ENCODE measurements around the gene CDC73. TPM values are rescaled to one million over a fixed set of nuclear protein-coding genes. Genes with fewer than 3 reads are reported as not detected.

The CDC73 gene
- total and polyA plus RNA-seq, 10 of the 15 experiments (the other 5 are each of a cell fraction or from before 2014, with no cell fraction given): 10.6 to 43.4 (median 21.7) TPM

DNA sequence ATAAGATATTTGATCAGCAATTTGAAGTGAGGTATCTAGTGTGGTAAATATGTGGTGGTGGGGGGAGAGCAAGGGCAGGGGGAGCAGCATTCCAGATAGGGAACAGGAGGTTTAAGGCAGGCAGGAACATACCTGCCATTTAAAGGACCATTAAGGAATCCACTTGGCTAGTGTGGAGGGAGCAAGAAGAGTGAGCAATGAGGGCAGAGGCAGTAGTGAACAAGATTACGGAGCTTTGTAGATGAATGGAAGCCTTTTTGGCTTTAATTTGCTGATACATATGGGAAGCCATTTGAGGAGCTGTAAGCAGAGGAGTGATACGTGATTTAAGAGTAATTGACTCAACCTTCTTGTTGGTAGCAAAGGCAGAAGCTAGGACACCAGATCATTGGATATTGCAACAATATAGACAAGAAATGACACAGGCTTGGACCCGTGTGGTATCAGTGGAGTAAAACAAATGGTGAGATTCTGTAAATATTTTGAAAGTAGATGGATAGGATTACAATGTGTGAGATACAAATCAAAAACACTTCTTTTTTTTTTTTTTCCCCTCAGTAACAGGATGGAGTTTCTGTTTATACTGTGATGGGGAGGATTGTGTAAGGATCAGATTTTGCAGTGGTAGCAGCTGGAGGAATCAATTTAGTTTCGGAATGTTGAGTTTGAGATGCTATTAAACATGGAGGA, 138.4 kb downstream of the CDC73 start:
- BruUV-seq (replicated peaks): no TSS peak
- in situ Hi-C loops (cut with MboI) (no loop called here), intact Hi-C loops (cut with micrococcal nuclease; ENCODE audit: unreplicated experiment) (no loop called here)
- TF ChIP-seq SIN3A (IDR thresholded peaks at IDR 0.05; ENCODE audit: low read depth, low read length) (no peak), YBX1 (IDR thresholded peaks at IDR 0.05) (no peak), SP1 (IDR thresholded peaks at IDR 0.05; ENCODE audit: low read depth, low read length) (no peak), SMC3 (IDR thresholded peaks at IDR 0.05; ENCODE audit: borderline replicate concordance, low read length) (no peak), TCF7 (IDR thresholded peaks at IDR 0.05; ENCODE audit: borderline replicate concordance) (no peak), FOXM1 (IDR thresholded peaks at IDR 0.05; ENCODE audit: low read depth, low read length) (no peak), ATF7 (IDR thresholded peaks at IDR 0.05; ENCODE audit: low read depth) (no peak), BACH1 (IDR thresholded peaks at IDR 0.05; ENCODE audit: borderline replicate concordance) (no peak), TCF12 (IDR thresholded peaks at IDR 0.05; ENCODE audit: low read depth, low read length) (no peak), NFXL1 (IDR thresholded peaks at IDR 0.05; ENCODE audit: borderline replicate concordance) (no peak), TBL1XR1 (IDR thresholded peaks at IDR 0.05; ENCODE audit: low read depth, low read length) (no peak)
- TF ChIP-seq, protein P1, sequence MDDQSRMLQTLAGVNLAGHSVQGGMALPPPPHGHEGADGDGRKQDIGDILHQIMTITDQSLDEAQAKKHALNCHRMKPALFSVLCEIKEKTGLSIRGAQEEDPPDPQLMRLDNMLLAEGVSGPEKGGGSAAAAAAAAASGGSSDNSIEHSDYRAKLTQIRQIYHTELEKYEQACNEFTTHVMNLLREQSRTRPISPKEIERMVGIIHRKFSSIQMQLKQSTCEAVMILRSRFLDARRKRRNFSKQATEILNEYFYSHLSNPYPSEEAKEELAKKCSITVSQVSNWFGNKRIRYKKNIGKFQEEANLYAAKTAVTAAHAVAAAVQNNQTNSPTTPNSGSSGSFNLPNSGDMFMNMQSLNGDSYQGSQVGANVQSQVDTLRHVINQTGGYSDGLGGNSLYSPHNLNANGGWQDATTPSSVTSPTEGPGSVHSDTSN (IDR thresholded peaks at IDR 0.05; ENCODE audit: insufficient replicate concordance, low read depth, low read length): no peak
- TF ChIP-seq, protein P2, sequence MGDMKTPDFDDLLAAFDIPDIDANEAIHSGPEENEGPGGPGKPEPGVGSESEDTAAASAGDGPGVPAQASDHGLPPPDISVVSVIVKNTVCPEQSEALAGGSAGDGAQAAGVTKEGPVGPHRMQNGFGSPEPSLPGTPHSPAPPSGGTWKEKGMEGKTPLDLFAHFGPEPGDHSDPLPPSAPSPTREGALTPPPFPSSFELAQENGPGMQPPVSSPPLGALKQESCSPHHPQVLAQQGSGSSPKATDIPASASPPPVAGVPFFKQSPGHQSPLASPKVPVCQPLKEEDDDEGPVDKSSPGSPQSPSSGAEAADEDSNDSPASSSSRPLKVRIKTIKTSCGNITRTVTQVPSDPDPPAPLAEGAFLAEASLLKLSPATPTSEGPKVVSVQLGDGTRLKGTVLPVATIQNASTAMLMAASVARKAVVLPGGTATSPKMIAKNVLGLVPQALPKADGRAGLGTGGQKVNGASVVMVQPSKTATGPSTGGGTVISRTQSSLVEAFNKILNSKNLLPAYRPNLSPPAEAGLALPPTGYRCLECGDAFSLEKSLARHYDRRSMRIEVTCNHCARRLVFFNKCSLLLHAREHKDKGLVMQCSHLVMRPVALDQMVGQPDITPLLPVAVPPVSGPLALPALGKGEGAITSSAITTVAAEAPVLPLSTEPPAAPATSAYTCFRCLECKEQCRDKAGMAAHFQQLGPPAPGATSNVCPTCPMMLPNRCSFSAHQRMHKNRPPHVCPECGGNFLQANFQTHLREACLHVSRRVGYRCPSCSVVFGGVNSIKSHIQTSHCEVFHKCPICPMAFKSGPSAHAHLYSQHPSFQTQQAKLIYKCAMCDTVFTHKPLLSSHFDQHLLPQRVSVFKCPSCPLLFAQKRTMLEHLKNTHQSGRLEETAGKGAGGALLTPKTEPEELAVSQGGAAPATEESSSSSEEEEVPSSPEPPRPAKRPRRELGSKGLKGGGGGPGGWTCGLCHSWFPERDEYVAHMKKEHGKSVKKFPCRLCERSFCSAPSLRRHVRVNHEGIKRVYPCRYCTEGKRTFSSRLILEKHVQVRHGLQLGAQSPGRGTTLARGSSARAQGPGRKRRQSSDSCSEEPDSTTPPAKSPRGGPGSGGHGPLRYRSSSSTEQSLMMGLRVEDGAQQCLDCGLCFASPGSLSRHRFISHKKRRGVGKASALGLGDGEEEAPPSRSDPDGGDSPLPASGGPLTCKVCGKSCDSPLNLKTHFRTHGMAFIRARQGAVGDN (IDR thresholded peaks at IDR 0.05): no peak
- TF ChIP-seq, protein P3, sequence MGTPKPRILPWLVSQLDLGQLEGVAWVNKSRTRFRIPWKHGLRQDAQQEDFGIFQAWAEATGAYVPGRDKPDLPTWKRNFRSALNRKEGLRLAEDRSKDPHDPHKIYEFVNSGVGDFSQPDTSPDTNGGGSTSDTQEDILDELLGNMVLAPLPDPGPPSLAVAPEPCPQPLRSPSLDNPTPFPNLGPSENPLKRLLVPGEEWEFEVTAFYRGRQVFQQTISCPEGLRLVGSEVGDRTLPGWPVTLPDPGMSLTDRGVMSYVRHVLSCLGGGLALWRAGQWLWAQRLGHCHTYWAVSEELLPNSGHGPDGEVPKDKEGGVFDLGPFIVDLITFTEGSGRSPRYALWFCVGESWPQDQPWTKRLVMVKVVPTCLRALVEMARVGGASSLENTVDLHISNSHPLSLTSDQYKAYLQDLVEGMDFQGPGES (IDR thresholded peaks at IDR 0.05): no peak
- no peak overlapping the region for H3K27ac ChIP-seq (ENCODE audit: control insufficient read depth, insufficient read depth)
- no peak for DNase-seq (ENCODE audit: low read depth, low spot score)
- ChIA-PET POLR2A (no interaction called here), CTCF (interaction anchor here (0.9 kb wide), 1 partner anchor 783 kb away, joined by 3 read pairs; no protein-coding TSS in a partner anchor), SMC1A (ENCODE audit: uncharacterized antibody, unreplicated experiment) (interaction anchor here (0.6 kb wide), 1 partner anchor 697 kb away, joined by 6 read pairs; no protein-coding TSS in a partner anchor), RAD21 (ENCODE audit: unreplicated experiment) (no interaction called here)
- H3K4me3 ChIP-seq: no peak overlapping the region
- ATAC-seq: no peak
- H3K9me3 ChIP-seq (replicated peaks; ENCODE audit: control insufficient read depth, insufficient read depth, low read length): no peaks in the 10 kb centered on the region
- H3K4me2 ChIP-seq (ENCODE audit: control insufficient read depth, insufficient read depth): no peak overlapping the region
- H3K9ac ChIP-seq (ENCODE audit: control insufficient read depth, insufficient read depth, low read length): no peak overlapping the region
- no peaks in the 10 kb centered on the region for H4K20me1 ChIP-seq (ENCODE audit: control insufficient read depth, insufficient read depth)
- H2AFZ ChIP-seq (ENCODE audit: control insufficient read depth, low read depth, low read length): no peak overlapping the region
- WGBS (ENCODE audit: insufficient coverage, insufficient replicate concordance, low lambda C conversion rate, missing lambda C conversion rate): 98% methylated on average over 4 of the region's 4 CpGs
- H3K36me3 ChIP-seq (ENCODE audit: control insufficient read depth in 2 of 2, insufficient read depth in 2 of 2, low read length in 1 of 2): peaks cover 0 to 3% of the 10 kb centered on the region in 2 experiments; a peak in 1 of 4 replicates
- peaks cover 7% of the 10 kb centered on the region for H3K4me1 ChIP-seq (ENCODE audit: control insufficient read depth, insufficient read depth, low read length)
- no peak for FAIRE-seq
- H3K27me3 ChIP-seq (replicated peaks in 1 of 2; ENCODE audit: control insufficient read depth in 2 of 2, insufficient read depth in 2 of 2, low read length in 1 of 2): no peaks in the 10 kb centered on the region
- H3K79me2 ChIP-seq (ENCODE audit: control insufficient read depth, insufficient read depth, low read length): no peaks in the 10 kb centered on the region
